ENCODE data around the gene NFIX. TPM values are rescaled to one million over a fixed set of nuclear protein-coding genes. Genes with fewer than 3 reads are reported as not detected.
A peak's percentile ranks its signal among the peaks of the same experiment; 100 is the strongest.

NFIX gene
- total RNA-seq, 2 donors from 2014 or later: 70.9 to 73.8 TPM

GRCh38 chr19:13050274-13050673 is 55.0 kb downstream of the NFIX start:
- H3K4me1 ChIP-seq: peaks cover 16% of the 10 kb centered on the region
- intact Hi-C loops (cut with DNase I): no loop called here
- H3K9me3 ChIP-seq: no peaks in the 10 kb centered on the region
- no peaks in the 10 kb centered on the region for H3K27me3 ChIP-seq
- TF ChIP-seq CTCF (IDR thresholded peaks at IDR 0.05): no peak
- H3K9ac ChIP-seq (ENCODE audit: low read depth in 2 of 2, low read length in 2 of 2): no peak overlapping the region
- H3K36me3 ChIP-seq: no peaks in the 10 kb centered on the region
- H3K27ac ChIP-seq: no peak overlapping the region
- no peak overlapping the region for H3K4me3 ChIP-seq
- no peak for DNase-seq

GRCh38 chr19:13051557-13052165 is 56.4 kb downstream of the NFIX start:
- TF ChIP-seq CTCF (IDR thresholded peaks at IDR 0.05): no peak

GRCh38 chr19:13052447-13053175 is 57.3 kb downstream of the NFIX start:
- H3K27ac ChIP-seq: peak overlapping the region; percentile 82
- intact Hi-C loops (cut with DNase I): no loop called here
- TF ChIP-seq CTCF (IDR thresholded peaks at IDR 0.05): no peak
- no peak for DNase-seq
- H3K4me3 ChIP-seq: no peak overlapping the region
- no peaks in the 10 kb centered on the region for H3K9me3 ChIP-seq
- peak overlapping the region in 1 of 2 donors; percentile 53 for H3K9ac ChIP-seq (ENCODE audit: low read depth in 2 of 2, low read length in 2 of 2)
- no peaks in the 10 kb centered on the region for H3K27me3 ChIP-seq
- H3K4me1 ChIP-seq: peaks cover 29% of the 10 kb centered on the region
- H3K36me3 ChIP-seq: no peaks in the 10 kb centered on the region

More at GRCh38 chr19:13051557-13052165, 56.4 kb downstream of the NFIX start:
- intact Hi-C loops (cut with DNase I): no loop called here
- Histone ChIP-seq H3K27me3 (no peaks in the 10 kb centered on the region), H3K4me3 (no peak overlapping the region), H3K4me1 (peaks cover 22% of the 10 kb centered on the region), H3K9ac (ENCODE audit: low read depth in 2 of 2, low read length in 2 of 2) (peak overlapping the region in 1 of 2 donors; percentile 53), H3K36me3 (no peaks in the 10 kb centered on the region), H3K9me3 (no peaks in the 10 kb centered on the region), H3K27ac (no peak overlapping the region)
- peak; percentile 84 for DNase-seq

GRCh38 chr19:13053238-13053637 is 58.0 kb downstream of the NFIX start:
- peak overlapping the region in 1 of 2 donors; percentile 44 for H3K9ac ChIP-seq (ENCODE audit: low read depth in 2 of 2, low read length in 2 of 2)
- H3K9me3 ChIP-seq: no peaks in the 10 kb centered on the region
- intact Hi-C loops (cut with DNase I): no loop called here
- H3K4me3 ChIP-seq: no peak overlapping the region
- H3K4me1 ChIP-seq: peaks cover 29% of the 10 kb centered on the region
- no peak for DNase-seq
- H3K36me3 ChIP-seq: no peaks in the 10 kb centered on the region
- TF ChIP-seq CTCF (IDR thresholded peaks at IDR 0.05): no peak
- H3K27ac ChIP-seq: peak overlapping the region; percentile 82
- no peaks in the 10 kb centered on the region for H3K27me3 ChIP-seq

GRCh38 chr19:13053761-13054625 is 58.7 kb downstream of the NFIX start:
- Histone ChIP-seq H3K27me3 (no peaks in the 10 kb centered on the region), H3K4me1 (peaks cover 29% of the 10 kb centered on the region), H3K9me3 (no peaks in the 10 kb centered on the region), H3K36me3 (no peaks in the 10 kb centered on the region), H3K4me3 (no peak overlapping the region), H3K9ac (ENCODE audit: low read depth in 2 of 2, low read length in 2 of 2) (peak overlapping the region; percentile 44 to 62), H3K27ac (peak overlapping the region; percentile 82)
- intact Hi-C loops (cut with DNase I): no loop called here
- TF ChIP-seq CTCF (IDR thresholded peaks at IDR 0.05): no peak
- peak; percentile 70 for DNase-seq

Measured in colonic mucosa (tissue), 4 donors.